HepG2 (cell line): ENCODE data around the gene PCNA. TPM values are rescaled to one million over a fixed set of nuclear protein-coding genes. Genes with fewer than 3 reads are reported as not detected.

Experiments used
- BHLHE40 ChIP-seq: IDR thresholded peaks from 2 replicates; pipeline ENCODE4 v1.6.1; 2011; ENCODE audit warnings: low read length, improper control_type of control experiment
- CSRNP2 ChIP-seq: sonication (generic); formaldehyde crosslinking; conservative IDR thresholded peaks from 2 replicates; pipeline ENCODE4 v1.8.0; 2022; ENCODE audit warnings: low read depth, missing genetic modification reagents
- ETV5 ChIP-seq: IDR thresholded peaks from 2 replicates; pipeline ENCODE4 v1.6.1; 2018; ENCODE audit warnings: missing biosample characterization, missing genetic modification reagents, inconsistent platforms, borderline replicate concordance
- FOXA1 ChIP-seq, 2 experiments: fragments of 450-650 bp in 1 of 2; sonication (generic) in 1 of 2; formaldehyde crosslinking in 1 of 2; IDR thresholded peaks; 2 replicates each; pipeline versions ENCODE4 v1.4.0 to v1.6.1; 2016 to 2020; ENCODE audit warnings: missing genetic modification reagents in 1 of 2
- KLF15 ChIP-seq: sonication (generic); formaldehyde crosslinking; IDR thresholded peaks from 2 replicates; pipeline ENCODE4 v1.8.1; 2023; ENCODE audit warnings: borderline replicate concordance, mild to moderate bottlenecking, inconsistent platforms, missing genetic modification reagents, mixed read lengths
- MTA1 ChIP-seq: sonication (generic); formaldehyde crosslinking; IDR thresholded peaks from 2 replicates; pipeline ENCODE4 v1.4.0; 2020; ENCODE audit warnings: missing genetic modification reagents, mild to moderate bottlenecking, borderline replicate concordance
- RARG ChIP-seq: sonication (generic); formaldehyde crosslinking; IDR thresholded peaks from 2 replicates; pipeline ENCODE4 v1.4.0; 2020; ENCODE audit warnings: low read depth, mild to moderate bottlenecking, missing genetic modification reagents
- RFX3 ChIP-seq: IDR thresholded peaks from 2 replicates; pipeline ENCODE4 v1.6.1; 2016; ENCODE audit warnings: missing biosample characterization, missing genetic modification reagents
- TFAP4 ChIP-seq: sonication (generic); IDR thresholded peaks from 2 replicates; pipeline ENCODE4 v1.6.1; 2016; ENCODE audit warnings: low read depth, borderline replicate concordance
- ZNF24 ChIP-seq: fragments of 450-650 bp; IDR thresholded peaks from 2 replicates; pipeline ENCODE4 v1.6.1; 2017; ENCODE audit warnings: antibody characterized with exemption, mild to moderate bottlenecking
- ZNF430 ChIP-seq: sonication (generic); formaldehyde crosslinking; IDR thresholded peaks from 2 replicates; pipeline ENCODE4 v1.9.0; 2021; ENCODE audit warnings: mild to moderate bottlenecking, missing genetic modification reagents
- ZNF530 ChIP-seq: sonication (generic); formaldehyde crosslinking; IDR thresholded peaks from 2 replicates; pipeline ENCODE4 v1.5.0; 2020; ENCODE audit warnings: low read depth, mild to moderate bottlenecking, missing genetic modification reagents
- ZNF709 ChIP-seq: sonication (generic); formaldehyde crosslinking; IDR thresholded peaks from 2 replicates; pipeline ENCODE4 v1.5.0; 2020; ENCODE audit warnings: mild to moderate bottlenecking, missing genetic modification reagents
- ZNF761 ChIP-seq: sonication (generic); formaldehyde crosslinking; conservative IDR thresholded peaks from 2 replicates; pipeline ENCODE4 v1.4.0; 2020; ENCODE audit warnings: mild to moderate bottlenecking, missing genetic modification reagents
- ZNF780A ChIP-seq: sonication (generic); formaldehyde crosslinking; IDR thresholded peaks from 2 replicates; pipeline ENCODE4 v1.8.0; 2022; ENCODE audit warnings: mild to moderate bottlenecking, missing genetic modification reagents, moderate library complexity
- polyA plus RNA-seq, 8 experiments: library from polyadenylated mRNA; depleted of rRNA in 3 of 8; stranded (reverse) in 7 of 8; unstranded in 1 of 8; fragments of >200 nt; fragmentation: Illumina TruSeq in 4 of 8; extraction: Trizol in 4 of 8; gene quantifications; 2 replicates each; pipeline versions ENCODE4 v1.2.1 to v1.2.3, GENCODE V29; 2011 to 2016; ENCODE audit warnings: low read depth in 4 of 8, missing spikeins in 1 of 8, mixed read lengths in 1 of 8; ENCODE audit not compliant: insufficient read depth in 1 of 8
- total RNA-seq, 5 experiments: library from RNA; depleted of rRNA; stranded (reverse); fragments of >200 nt; fragmentation: Illumina TruSeq; extraction: Trizol; gene quantifications; 2 replicates each; pipeline ENCODE4 v1.2.3, GENCODE V29; 2016; ENCODE audit warnings: low read depth in 1 of 5
- TF ChIP-seq, protein P1 (sequence below): sonication (generic); formaldehyde crosslinking; IDR thresholded peaks from 2 replicates; pipeline ENCODE4; 2020; ENCODE audit warnings: missing genetic modification reagents, mild to moderate bottlenecking, borderline replicate concordance
- TF ChIP-seq, protein P2 (sequence below): sonication (generic); formaldehyde crosslinking; IDR thresholded peaks from 2 replicates; pipeline ENCODE4 v1.9.0; 2021; ENCODE audit warnings: missing genetic modification reagents, borderline replicate concordance
- TF ChIP-seq, protein P3 (sequence below): sonication (generic); formaldehyde crosslinking; IDR thresholded peaks from 2 replicates; pipeline ENCODE4 v1.8.1; 2023; ENCODE audit warnings: mild to moderate bottlenecking, missing genetic modification reagents
- TF ChIP-seq, protein P4 (sequence below): IDR thresholded peaks from 2 replicates; pipeline ENCODE4 v1.6.1; 2012; ENCODE audit warnings: inconsistent platforms

Gene PCNA
- total and polyA plus RNA-seq, 2 of the 13 experiments (the other 11 are each of a cell fraction or from before 2014, with no cell fraction given): 229 to 655 TPM

- TF ChIP-seq, protein P1, sequence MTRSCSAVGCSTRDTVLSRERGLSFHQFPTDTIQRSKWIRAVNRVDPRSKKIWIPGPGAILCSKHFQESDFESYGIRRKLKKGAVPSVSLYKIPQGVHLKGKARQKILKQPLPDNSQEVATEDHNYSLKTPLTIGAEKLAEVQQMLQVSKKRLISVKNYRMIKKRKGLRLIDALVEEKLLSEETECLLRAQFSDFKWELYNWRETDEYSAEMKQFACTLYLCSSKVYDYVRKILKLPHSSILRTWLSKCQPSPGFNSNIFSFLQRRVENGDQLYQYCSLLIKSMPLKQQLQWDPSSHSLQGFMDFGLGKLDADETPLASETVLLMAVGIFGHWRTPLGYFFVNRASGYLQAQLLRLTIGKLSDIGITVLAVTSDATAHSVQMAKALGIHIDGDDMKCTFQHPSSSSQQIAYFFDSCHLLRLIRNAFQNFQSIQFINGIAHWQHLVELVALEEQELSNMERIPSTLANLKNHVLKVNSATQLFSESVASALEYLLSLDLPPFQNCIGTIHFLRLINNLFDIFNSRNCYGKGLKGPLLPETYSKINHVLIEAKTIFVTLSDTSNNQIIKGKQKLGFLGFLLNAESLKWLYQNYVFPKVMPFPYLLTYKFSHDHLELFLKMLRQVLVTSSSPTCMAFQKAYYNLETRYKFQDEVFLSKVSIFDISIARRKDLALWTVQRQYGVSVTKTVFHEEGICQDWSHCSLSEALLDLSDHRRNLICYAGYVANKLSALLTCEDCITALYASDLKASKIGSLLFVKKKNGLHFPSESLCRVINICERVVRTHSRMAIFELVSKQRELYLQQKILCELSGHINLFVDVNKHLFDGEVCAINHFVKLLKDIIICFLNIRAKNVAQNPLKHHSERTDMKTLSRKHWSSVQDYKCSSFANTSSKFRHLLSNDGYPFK: peak; percentile 93
- TF ChIP-seq, protein P2, sequence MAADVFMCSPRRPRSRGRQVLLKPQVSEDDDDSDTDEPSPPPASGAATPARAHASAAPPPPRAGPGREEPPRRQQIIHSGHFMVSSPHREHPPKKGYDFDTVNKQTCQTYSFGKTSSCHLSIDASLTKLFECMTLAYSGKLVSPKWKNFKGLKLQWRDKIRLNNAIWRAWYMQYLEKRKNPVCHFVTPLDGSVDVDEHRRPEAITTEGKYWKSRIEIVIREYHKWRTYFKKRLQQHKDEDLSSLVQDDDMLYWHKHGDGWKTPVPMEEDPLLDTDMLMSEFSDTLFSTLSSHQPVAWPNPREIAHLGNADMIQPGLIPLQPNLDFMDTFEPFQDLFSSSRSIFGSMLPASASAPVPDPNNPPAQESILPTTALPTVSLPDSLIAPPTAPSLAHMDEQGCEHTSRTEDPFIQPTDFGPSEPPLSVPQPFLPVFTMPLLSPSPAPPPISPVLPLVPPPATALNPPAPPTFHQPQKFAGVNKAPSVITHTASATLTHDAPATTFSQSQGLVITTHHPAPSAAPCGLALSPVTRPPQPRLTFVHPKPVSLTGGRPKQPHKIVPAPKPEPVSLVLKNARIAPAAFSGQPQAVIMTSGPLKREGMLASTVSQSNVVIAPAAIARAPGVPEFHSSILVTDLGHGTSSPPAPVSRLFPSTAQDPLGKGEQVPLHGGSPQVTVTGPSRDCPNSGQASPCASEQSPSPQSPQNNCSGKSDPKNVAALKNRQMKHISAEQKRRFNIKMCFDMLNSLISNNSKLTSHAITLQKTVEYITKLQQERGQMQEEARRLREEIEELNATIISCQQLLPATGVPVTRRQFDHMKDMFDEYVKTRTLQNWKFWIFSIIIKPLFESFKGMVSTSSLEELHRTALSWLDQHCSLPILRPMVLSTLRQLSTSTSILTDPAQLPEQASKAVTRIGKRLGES: no peak
- TF ChIP-seq KLF15 (CRISPR knock-in tag): no peak
- TF ChIP-seq, protein P3, sequence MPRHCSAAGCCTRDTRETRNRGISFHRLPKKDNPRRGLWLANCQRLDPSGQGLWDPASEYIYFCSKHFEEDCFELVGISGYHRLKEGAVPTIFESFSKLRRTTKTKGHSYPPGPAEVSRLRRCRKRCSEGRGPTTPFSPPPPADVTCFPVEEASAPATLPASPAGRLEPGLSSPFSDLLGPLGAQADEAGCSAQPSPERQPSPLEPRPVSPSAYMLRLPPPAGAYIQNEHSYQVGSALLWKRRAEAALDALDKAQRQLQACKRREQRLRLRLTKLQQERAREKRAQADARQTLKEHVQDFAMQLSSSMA: no peak
- no peak for TF ChIP-seq RARG
- TF ChIP-seq ETV5: peak; percentile 60; the same call in 1 of the 2 replicates
- TF ChIP-seq ZNF709 (CRISPR knock-in tag): peak; percentile 73
- TF ChIP-seq ZNF24: 0 out of 2 replicates have a peak, but pooled peaks have one; percentile 35
- peak; percentile 48; the same call in 1 of the 2 replicates for TF ChIP-seq TFAP4
- TF ChIP-seq CSRNP2: no peak
- no peak for TF ChIP-seq ZNF780A (CRISPR knock-in tag)
- TF ChIP-seq MTA1 (CRISPR knock-in tag): peak; percentile 64; the same call in 1 of the 2 replicates
- TF ChIP-seq, protein P4, sequence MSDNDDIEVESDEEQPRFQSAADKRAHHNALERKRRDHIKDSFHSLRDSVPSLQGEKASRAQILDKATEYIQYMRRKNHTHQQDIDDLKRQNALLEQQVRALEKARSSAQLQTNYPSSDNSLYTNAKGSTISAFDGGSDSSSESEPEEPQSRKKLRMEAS: peak; percentile 90
- peak; percentile 54; the same call in 1 of the 2 replicates for TF ChIP-seq BHLHE40
- no peak for TF ChIP-seq ZNF530 (CRISPR knock-in tag)
- no peak for TF ChIP-seq ZNF761 (CRISPR knock-in tag)
- TF ChIP-seq ZNF430: peak; percentile 17; the same call in 1 of the 2 replicates
- 0 out of 2 replicates have a peak, but pooled peaks have one; percentile 25 for TF ChIP-seq RFX3 (CRISPR knock-in tag)
- no peak for TF ChIP-seq FOXA1 (IDR thresholded peaks at IDR 0.05)
- peak; percentile 78 for TF ChIP-seq FOXA1 (CRISPR knock-in tag; IDR thresholded peaks at IDR 0.05)
Observed at GRCh38 chr20:5150226-5151076, 30.7 kb upstream of the PCNA start (continued).
